CD14-positive monocyte (primary cell): ENCODE measurements around the gene SLC37A4. TPM values are rescaled to one million over a fixed set of nuclear protein-coding genes. Genes with fewer than 3 reads are reported as not detected.

Source experiments
- DNase-seq, 3 donors: peaks; one replicate each; pipeline ENCODE4 v3.0.0-alpha.2; 2011 to 2022
- H2AFZ ChIP-seq: 2 replicates; pipeline ENCODE4 v1.6.0; 2012; ENCODE audit warnings: mild to moderate bottlenecking, low read depth, low read length, inconsistent platforms; ENCODE audit not compliant: insufficient read depth, poor library complexity, severe bottlenecking
- H3K27ac ChIP-seq, 2 donors: 1 replicate in 1 of 2; 2 replicates in 1 of 2; pipeline ENCODE4 v1.5.1; 2012 to 2013; ENCODE audit warnings: low read length in 2 of 2, control low read depth in 1 of 2, inconsistent platforms in 1 of 2, low read depth in 1 of 2, mild to moderate bottlenecking in 1 of 2
- H3K27me3 ChIP-seq, 2 donors: one replicate each; pipeline versions ENCODE4 v1.6.0 to v1.6.1; 2011 to 2013; ENCODE audit warnings: low read length in 2 of 2; ENCODE audit not compliant: control insufficient read depth in 2 of 2, insufficient read depth in 2 of 2
- H3K36me3 ChIP-seq, 2 donors: replicated peaks in 1 of 2; 1 replicate in 1 of 2; 2 replicates in 1 of 2; pipeline versions ENCODE4 v1.5.1 to v1.6.1; 2012 to 2013; ENCODE audit warnings: low read length in 2 of 2, control low read depth in 1 of 2, inconsistent platforms in 1 of 2, mild to moderate bottlenecking in 1 of 2; ENCODE audit not compliant: insufficient read depth in 2 of 2, control insufficient read depth in 1 of 2
- H3K4me1 ChIP-seq, 2 donors: 1 replicate in 1 of 2; 2 replicates in 1 of 2; pipeline versions ENCODE4 v1.5.1 to v1.6.1; 2012 to 2013; ENCODE audit warnings: low read length in 2 of 2, control low read depth in 1 of 2, inconsistent platforms in 1 of 2, mild to moderate bottlenecking in 1 of 2, moderate library complexity in 1 of 2; ENCODE audit not compliant: insufficient read depth in 2 of 2, control insufficient read depth in 1 of 2
- H3K4me2 ChIP-seq: replicated peaks from 2 replicates; pipeline ENCODE3; 2012; ENCODE audit warnings: low read length, moderate library complexity, mild to moderate bottlenecking; ENCODE audit not compliant: poor library complexity, severe bottlenecking; ENCODE audit errors: extremely low read depth
- H3K4me3 ChIP-seq, 3 experiments: fragments of 200-600 bp in 1 of 3; sonication (generic) in 1 of 3; replicated peaks in 1 of 3; 1 replicate in 2 of 3; 2 replicates in 1 of 3; pipeline ENCODE4 v1.5.1; 2011 to 2013; ENCODE audit warnings: low read length in 3 of 3, mild to moderate bottlenecking in 3 of 3, control low read depth in 2 of 3, low read depth in 2 of 3, inconsistent platforms in 1 of 3, moderate library complexity in 1 of 3
- H3K79me2 ChIP-seq: 2 replicates; pipeline ENCODE4 v1.6.0; 2012; ENCODE audit warnings: mild to moderate bottlenecking, control low read depth, inconsistent platforms, low read length, moderate library complexity; ENCODE audit not compliant: insufficient read depth
- H3K9ac ChIP-seq: 2 replicates; pipeline ENCODE4 v1.6.0; 2017; ENCODE audit warnings: low read length, mild to moderate bottlenecking; ENCODE audit not compliant: insufficient read depth, poor library complexity, severe bottlenecking
- H3K9me3 ChIP-seq, 2 donors: replicated peaks in 1 of 2; 1 replicate in 1 of 2; 2 replicates in 1 of 2; pipeline versions ENCODE4 v1.5.1 to v1.6.1; 2012 to 2013; ENCODE audit warnings: low read length in 2 of 2, control low read depth in 1 of 2; ENCODE audit not compliant: control insufficient read depth in 1 of 2, insufficient read depth in 1 of 2
- H4K20me1 ChIP-seq: 2 replicates; pipeline ENCODE4 v1.6.0; 2012; ENCODE audit warnings: mild to moderate bottlenecking, low read length, control low read depth, moderate library complexity; ENCODE audit not compliant: insufficient read depth
- H3K27ac Mint-ChIP-seq, 7 donors: one replicate each; pipeline ENCODE4 v1.8.0; 2020; ENCODE audit warnings: mild to moderate bottlenecking in 7 of 7, mixed read lengths in 7 of 7, moderate library complexity in 6 of 7, inconsistent platforms in 2 of 7
- H3K27me3 Mint-ChIP-seq, 3 donors: one replicate each; pipeline ENCODE4 v1.8.0; 2021 to 2022; ENCODE audit warnings: low read depth in 3 of 3, mild to moderate bottlenecking in 3 of 3, mixed read lengths in 3 of 3, moderate library complexity in 3 of 3, inconsistent platforms in 1 of 3
- H3K36me3 Mint-ChIP-seq, 2 donors: one replicate each; pipeline ENCODE4 v1.8.0; 2020; ENCODE audit warnings: mixed read lengths in 2 of 2, inconsistent platforms in 1 of 2, mild to moderate bottlenecking in 1 of 2
- H3K4me1 Mint-ChIP-seq: one replicate; pipeline ENCODE4 v1.8.0; 2020; ENCODE audit warnings: mild to moderate bottlenecking, mixed read lengths
- H3K4me3 Mint-ChIP-seq, 2 donors: one replicate each; pipeline ENCODE4 v1.8.0; 2020; ENCODE audit warnings: mild to moderate bottlenecking in 2 of 2, mixed read lengths in 2 of 2, moderate library complexity in 1 of 2
- H3K9me3 Mint-ChIP-seq, 7 donors: one replicate each; pipeline ENCODE4 v1.8.0; 2020 to 2022; ENCODE audit warnings: mixed read lengths in 7 of 7, mild to moderate bottlenecking in 6 of 7, moderate library complexity in 6 of 7, inconsistent platforms in 2 of 7
- WGBS: methylation state at CpG from one replicate; pipeline ENCODE4 v1.1.5; 2013; ENCODE audit warnings: missing lambda C conversion rate; ENCODE audit not compliant: insufficient coverage; 5-methylcytosine and 5-hydroxymethylcytosine counted together
- intact Hi-C, 2 donors: fragments of 100-400 bp; cut with micrococcal nuclease; formaldehyde crosslinking; loops; one replicate each; pipeline versions ENCODE4 v1.15.0 to v1.15.1; 2023
- polyA plus RNA-seq, 3 donors: library from polyadenylated mRNA; depleted of rRNA in 1 of 3; unstranded in 2 of 3; stranded (reverse) in 1 of 3; fragments of 300-500 nt in 2 of 3; fragments of >200 nt in 1 of 3; fragmentation: Illumina TruSeq in 2 of 3; gene quantifications; 1 replicate in 2 of 3; 2 replicates in 1 of 3; pipeline ENCODE4 v1.2.3, GENCODE V29; 2012 to 2021
- TF ChIP-seq, protein P1 (sequence below): fragments of 200-600 bp; IDR thresholded peaks from one replicate; pipeline ENCODE4 v1.8.0; 2022; ENCODE audit warnings: antibody characterized with exemption, mild to moderate bottlenecking

Gene SLC37A4
- polyA plus RNA-seq, 3 donors, result 5.9 to 8.0 (median 7.2) TPM

DNA sequence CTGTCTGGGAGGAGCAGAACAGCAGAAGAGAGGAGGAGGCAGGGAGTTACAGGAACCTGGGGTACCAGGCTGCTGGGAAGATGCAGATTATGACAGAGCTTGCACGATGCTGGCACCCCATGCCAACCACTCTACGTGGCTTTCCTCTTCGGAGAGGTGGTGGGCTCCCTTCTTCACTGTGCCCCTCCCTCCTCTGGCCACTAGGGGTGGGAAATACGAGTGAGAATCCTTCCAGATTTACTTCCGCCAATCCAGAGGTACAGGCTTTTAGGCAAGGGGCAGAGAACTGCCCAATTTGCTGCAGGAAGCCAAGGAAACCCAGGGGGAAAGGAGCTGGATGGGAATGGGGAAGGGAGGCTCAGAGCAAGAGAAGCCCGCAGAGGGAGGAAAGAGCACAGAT is 14.0 kb upstream of the SLC37A4 start:
- Histone ChIP-seq H3K4me2 (no peak overlapping the region), H3K36me3 (peaks cover 37 to 55% of the 10 kb centered on the region in 2 donors), H3K27ac (no peak overlapping the region), H3K9me3 (no peaks in the 10 kb centered on the region), H3K4me3 (no peak overlapping the region), H3K9ac (no peak overlapping the region), H3K27me3 (no peaks in the 10 kb centered on the region), H3K4me1 (no peaks in the 10 kb centered on the region), H2AFZ (no peak overlapping the region), H3K79me2 (no peaks in the 10 kb centered on the region), H4K20me1 (no peaks in the 10 kb centered on the region)
- intact Hi-C loops, result no loop called here
- Mint-ChIP-seq H3K9me3 (no peaks in the 10 kb centered on the region), H3K4me1 (peaks cover 3% of the 10 kb centered on the region), H3K36me3 (peaks cover 48 to 56% of the 10 kb centered on the region in 2 donors), H3K27ac (peak overlapping the region in 2 of 7 donors; percentile 15 to 69), H3K27me3 (peaks cover 0 to 2% (median 0%) of the 10 kb centered on the region in 3 donors), H3K4me3 (no peak overlapping the region)
- no CpG with 5 or more reads among the region's 6 CpGs for WGBS
- TF ChIP-seq, protein P1, sequence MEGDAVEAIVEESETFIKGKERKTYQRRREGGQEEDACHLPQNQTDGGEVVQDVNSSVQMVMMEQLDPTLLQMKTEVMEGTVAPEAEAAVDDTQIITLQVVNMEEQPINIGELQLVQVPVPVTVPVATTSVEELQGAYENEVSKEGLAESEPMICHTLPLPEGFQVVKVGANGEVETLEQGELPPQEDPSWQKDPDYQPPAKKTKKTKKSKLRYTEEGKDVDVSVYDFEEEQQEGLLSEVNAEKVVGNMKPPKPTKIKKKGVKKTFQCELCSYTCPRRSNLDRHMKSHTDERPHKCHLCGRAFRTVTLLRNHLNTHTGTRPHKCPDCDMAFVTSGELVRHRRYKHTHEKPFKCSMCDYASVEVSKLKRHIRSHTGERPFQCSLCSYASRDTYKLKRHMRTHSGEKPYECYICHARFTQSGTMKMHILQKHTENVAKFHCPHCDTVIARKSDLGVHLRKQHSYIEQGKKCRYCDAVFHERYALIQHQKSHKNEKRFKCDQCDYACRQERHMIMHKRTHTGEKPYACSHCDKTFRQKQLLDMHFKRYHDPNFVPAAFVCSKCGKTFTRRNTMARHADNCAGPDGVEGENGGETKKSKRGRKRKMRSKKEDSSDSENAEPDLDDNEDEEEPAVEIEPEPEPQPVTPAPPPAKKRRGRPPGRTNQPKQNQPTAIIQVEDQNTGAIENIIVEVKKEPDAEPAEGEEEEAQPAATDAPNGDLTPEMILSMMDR, result peak; percentile 15
- no peak for DNase-seq

DNA sequence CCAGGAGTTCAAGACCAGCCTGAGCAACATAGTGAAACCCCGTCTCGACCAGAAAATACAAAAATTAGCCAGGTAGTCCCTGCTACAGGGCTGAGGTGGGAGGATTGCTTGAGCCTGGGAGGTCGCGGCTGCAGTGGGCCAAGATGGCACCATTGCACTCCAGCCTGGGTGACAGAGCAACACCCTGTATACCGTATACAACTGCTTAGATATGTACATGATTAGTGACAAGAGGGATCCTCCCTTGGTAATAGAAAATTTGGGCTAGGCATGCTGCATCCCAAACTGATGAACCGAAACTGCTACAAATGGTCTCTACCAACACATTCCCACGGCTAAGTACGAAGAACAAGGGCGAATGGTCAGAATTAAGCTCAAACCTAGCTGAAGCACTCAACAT is 12.2 kb upstream of the SLC37A4 start:
- peaks cover 0 to 5% (median 0%) of the 10 kb centered on the region in 3 donors for H3K27me3 Mint-ChIP-seq

More for the DNA sequence above, 12.2 kb upstream of the SLC37A4 start:
- no peak overlapping the region for H3K4me3 Mint-ChIP-seq
- Histone ChIP-seq H3K9me3 (no peaks in the 10 kb centered on the region), H3K36me3 (peaks cover 19 to 38% of the 10 kb centered on the region in 2 donors), H3K27me3 (no peaks in the 10 kb centered on the region), H3K9ac (no peak overlapping the region), H3K27ac (no peak overlapping the region), H4K20me1 (no peaks in the 10 kb centered on the region), H3K4me1 (no peaks in the 10 kb centered on the region), H3K79me2 (no peaks in the 10 kb centered on the region), H2AFZ (no peak overlapping the region), H3K4me3 (no peak overlapping the region), H3K4me2 (no peak overlapping the region)
- H3K27ac Mint-ChIP-seq, result no peak overlapping the region
- TF ChIP-seq, protein P1, result no peak
- peaks cover 30 to 38% of the 10 kb centered on the region in 2 donors for H3K36me3 Mint-ChIP-seq
- DNase-seq, result no peak
- no peaks in the 10 kb centered on the region for H3K9me3 Mint-ChIP-seq
- peaks cover 11% of the 10 kb centered on the region for H3K4me1 Mint-ChIP-seq
- intact Hi-C loops, result no loop called here
- WGBS, result 100% methylated on average over 4 of the region's 9 CpGs
